NCI-H774 (cell line): ENCODE measurements around the gene PGP.

Experiments used
- DNase-seq: peaks from one replicate; lab custom pipeline; 2025; lab: John Stamatoyannopoulos, UW

PGP gene

GRCh38 chr16:2199621-2200139 is 15.0 kb downstream of the PGP start:
- no peak for DNase-seq

DNA sequence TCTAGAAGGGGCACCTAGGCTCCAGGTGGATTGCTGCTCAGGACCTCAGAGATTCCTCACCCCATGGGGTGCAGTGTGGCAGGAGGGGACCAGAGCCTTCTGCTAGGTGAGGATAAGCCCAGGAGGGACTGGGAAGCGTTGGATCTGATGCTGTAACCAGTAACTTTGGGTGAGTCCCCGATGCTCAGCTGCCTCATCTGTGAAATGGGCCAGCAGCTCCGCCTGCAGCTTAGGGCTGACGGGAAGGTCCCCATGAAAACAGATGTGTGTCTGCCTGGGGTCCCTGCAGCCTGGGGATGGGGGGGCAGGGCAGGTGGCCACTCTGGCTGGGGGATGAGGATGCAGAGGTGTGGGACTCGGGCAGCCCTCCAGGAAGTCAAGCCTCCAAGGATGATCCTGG is 15.5 kb downstream of the PGP start:
- no peak for DNase-seq

- DNase-seq, result no peak
Observed at GRCh38 chr16:2198283-2198682, 16.4 kb downstream of the PGP start.

- no peak for DNase-seq
Observed at GRCh38 chr16:2197765-2198164, 16.9 kb downstream of the PGP start.

DNA sequence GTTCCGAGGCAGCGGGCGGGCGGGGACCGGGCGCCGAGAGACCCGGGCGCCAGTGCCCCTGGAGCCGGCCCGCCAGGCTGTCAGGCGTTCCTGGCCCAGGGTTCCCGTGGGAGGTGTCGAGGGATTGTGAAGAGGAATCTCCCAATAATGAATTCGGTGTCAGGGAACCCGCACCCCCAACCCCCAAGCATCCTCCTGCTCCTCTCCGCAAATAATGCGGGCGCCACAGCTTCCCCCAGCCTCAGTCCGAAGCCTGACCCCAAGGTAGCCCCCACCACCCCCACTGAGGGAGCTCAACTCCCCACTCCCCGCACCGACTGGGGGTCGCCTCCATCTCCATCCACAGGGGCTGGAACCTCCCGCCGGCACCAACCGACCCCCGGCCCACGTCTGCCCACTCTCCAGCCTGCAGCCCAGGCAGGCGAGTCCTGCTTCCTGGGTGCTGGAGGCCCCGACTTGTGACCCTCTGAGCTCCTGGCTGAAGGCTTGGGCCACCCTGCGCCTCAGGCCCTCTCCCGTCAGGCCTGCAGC is 17.6 kb downstream of the PGP start:
- no peak for DNase-seq

DNA sequence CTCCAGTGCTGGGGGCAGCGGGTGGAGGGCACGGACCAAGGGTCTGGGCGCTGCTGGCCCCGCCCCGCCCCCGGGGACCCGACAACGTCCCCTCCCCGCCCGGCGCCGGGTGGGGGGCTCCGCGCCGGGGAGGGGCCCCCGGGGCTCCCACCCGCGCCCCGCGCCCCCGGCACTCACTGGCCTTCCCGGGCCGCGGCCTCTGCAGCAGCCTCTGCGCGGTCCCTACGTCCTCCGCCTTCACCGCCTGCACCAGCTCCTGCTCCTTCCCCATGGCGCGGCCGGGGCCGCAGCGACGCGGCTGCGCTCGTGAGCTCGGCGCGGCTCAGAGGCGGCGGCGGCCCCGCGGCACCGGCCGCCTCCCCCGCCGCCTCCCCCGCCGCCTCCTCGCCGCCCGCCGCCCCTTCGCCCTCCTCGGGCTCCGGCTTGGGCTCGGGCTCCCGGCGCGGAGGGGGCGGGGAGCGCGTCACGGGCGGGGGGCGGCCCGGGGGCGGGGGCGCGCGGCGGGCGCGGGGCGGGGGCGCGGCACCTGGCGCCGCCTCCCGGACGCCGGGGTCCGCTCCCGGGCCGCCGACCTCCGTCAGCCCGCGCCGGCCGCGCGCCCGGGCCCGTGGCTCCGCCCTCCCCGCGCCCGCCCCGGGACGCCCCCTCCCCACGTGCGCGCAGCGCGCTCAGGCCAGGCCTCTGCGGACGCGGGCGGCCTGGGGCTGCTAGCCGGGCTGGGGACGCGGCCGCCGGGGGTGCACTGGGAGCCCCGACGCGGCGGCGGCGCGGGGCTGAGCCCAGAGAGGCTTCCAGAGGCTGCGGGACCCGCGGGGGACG is 18.3 kb downstream of the PGP start, which contains the start of gene CASKIN1:
Gene CASKIN1 (minus strand): TSS at position 444 of the 819 bp plus-strand sequence. CDS start 173 bp downstream, at position 271.
- DNase-seq, result no peak

- no peak for DNase-seq
Observed at GRCh38 chr16:2195322-2196161, 19.1 kb downstream of the PGP start.

- no peak for DNase-seq
Observed at GRCh38 chr16:2194852-2195321, 19.8 kb downstream of the PGP start.

- no peak for DNase-seq
Observed at GRCh38 chr16:2194166-2194834, 20.3 kb downstream of the PGP start.

DNA sequence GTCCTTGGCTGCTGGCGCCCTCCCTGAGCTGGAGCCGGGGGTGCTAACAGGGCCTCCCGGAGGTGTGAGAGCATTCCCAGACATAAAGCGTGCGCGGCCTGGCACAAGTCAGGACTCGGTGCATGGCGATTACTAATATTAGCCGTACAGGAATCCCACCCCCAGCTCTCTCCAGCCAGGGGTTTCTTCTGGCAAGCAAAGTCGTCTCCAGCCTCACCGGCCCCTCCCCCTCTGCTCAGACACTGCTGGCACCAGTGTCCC is 23.3 kb downstream of the PGP start:
- no peak for DNase-seq

GRCh38 chr16:2190659-2191445 is 23.8 kb downstream of the PGP start:
- no peak for DNase-seq

- no peak for DNase-seq
Observed at GRCh38 chr16:2190002-2190658, 24.5 kb downstream of the PGP start.

GRCh38 chr16:2189252-2189893 is 25.3 kb downstream of the PGP start:
- DNase-seq, result no peak

DNA sequence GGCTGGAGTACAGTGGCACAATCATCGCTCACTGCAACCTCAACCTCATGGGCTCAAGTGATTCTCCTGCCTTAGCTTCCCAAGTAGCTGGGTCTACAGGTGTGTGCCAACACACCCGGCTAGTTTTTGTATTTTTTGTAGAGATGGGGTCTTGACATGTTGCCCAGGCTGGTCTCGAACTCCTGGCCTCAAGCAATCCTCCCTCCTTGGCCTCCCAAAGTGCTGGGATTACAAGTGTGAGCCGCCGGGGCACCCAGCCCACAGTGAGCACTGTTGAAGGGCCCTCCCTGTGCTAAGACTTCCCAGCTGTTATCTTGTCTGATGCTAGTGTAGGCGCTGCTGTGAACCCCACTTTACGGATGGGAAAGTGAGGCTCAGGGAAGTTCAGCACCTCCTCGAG is 26.2 kb downstream of the PGP start:
- DNase-seq, result no peak

DNA sequence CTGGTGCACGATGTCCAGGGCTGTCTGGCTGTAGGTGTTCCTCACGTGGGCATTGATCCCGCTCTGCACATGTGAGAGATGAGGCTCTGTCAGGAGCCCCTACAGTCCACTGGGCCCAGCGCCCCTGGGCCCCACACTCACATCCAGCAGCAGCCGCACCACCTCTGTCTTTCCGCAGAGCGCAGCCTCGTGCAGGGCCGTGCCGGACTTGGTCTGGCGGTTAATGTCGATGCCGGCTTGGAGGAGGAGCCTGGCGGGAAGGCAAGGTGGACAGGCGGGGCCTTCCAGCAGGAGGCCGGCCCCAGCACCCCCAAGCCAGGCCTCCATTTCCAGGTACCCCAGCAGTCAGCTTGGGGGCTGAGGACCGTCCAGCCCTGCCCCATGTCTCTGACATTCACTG is 27.4 kb downstream of the PGP start:
- DNase-seq, result no peak

DNA sequence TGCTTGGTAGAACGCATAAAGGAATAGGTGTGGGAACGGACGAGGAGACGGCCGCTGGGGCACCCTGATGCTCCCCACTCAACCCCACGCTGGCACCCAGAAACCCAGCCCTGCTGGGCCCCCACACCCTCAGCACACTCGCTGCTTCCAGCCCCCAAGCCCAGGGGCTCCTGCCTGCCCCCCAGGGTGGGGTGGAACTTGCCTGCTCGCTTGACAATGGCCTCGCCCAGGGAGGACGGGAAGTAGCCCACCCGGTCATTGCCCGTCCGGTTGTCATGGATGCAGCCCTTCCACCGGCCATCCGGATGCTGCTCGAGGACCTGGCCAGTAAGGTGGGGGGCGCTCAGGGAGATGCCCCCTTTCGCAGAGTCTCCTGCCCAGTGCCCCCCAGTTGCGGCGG is 28.1 kb downstream of the PGP start:
- DNase-seq, result no peak

DNA sequence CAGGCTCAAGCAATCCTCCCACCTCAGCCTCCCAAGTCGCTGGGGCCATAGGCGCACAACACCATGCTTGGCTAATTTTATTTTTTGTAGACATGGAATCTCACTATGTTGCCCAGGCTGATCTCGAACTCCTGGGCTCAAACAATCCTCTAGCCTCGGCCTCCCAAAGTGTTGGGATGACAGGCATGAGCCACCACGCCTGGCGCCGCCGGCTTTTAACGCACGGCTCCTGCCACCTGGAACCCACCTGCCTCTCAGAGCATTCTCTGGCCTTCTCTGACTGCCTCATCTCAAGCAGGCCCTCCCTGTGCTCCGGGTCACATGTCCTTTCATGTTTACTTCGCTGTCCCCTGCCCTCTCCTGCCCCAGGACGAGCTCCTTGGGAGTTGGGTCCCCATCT is 28.6 kb downstream of the PGP start:
- no peak for DNase-seq

GRCh38 chr16:2184962-2185361 is 29.7 kb downstream of the PGP start:
- no peak for DNase-seq

DNA sequence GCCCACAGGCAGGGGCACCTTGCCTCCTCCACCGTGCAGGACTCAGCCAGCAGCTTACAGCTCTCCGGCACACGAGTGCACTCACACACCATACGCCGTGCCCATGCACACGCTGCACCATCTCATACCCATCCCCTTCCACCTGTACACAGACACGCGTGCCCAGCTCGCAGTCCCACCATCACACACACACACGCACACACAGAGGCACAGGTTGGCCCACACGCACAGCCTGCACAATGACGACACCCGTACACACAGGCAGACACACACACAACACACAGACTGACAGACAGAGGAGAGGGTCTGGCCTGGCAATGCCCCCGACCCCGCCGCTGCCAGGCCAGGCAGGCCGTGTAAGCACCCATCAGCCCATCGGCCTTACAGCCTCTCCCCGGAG is 30.3 kb downstream of the PGP start:
- no peak for DNase-seq

- DNase-seq, result no peak
Observed at GRCh38 chr16:2183671-2184070, 31.0 kb downstream of the PGP start.
